HG03520 (cell line): ENCODE results near the gene ADPRHL1.

Experiments used
- ATAC-seq: cut with Tn5 transposase; IDR thresholded peaks from one replicate; pipeline ENCODE4 v1.9.1; 2021; ENCODE audit warnings: mild to moderate bottlenecking, moderate library complexity; ENCODE audit not compliant: unreplicated experiment

The ADPRHL1 gene

DNA sequence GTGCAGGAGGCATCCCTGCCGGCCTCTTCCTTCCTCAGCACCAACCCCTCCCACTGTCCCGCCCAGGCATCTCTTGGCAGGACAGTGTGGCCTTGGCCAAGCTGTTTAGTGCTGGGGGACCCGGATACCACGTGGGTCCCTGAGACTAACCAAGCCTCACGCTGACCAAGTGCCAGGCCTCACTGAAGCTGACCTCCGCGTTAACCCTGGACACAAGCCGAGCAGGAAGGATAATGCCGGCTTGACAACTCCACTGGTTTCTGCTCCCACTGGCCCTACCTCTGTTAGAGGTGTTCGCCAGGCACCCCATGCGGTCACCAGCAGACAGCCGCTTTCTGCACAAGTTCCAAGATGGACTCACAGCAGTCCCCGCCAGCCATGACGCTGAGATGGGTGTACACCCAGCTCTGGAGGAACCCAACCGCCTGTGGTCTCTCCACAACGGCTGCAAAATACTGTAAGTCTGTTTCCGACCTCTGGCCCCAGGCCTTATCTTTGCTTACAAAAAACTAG lies 101.7 kb downstream of the ADPRHL1 start:
- ATAC-seq, result no peak

DNA sequence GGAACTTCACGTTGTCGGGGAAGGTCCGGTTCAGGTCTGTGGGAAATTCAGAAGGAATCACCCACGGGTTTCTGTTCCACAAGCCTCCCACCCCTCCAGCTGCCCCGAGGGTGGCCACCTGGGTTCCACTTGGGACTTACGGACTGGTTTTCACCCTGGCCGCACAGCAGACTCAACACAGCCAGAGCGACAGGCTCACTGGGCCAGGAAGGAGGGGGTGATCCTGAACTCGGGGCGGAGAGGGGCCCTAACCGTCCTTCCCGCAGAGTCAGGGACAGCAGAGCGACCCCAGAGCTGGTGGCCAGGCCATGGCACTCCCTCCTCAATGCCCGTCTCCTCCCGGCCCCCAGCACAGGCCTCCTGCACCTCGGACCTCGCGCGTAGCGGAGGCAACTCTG lies 102.4 kb downstream of the ADPRHL1 start:
- no peak for ATAC-seq

DNA sequence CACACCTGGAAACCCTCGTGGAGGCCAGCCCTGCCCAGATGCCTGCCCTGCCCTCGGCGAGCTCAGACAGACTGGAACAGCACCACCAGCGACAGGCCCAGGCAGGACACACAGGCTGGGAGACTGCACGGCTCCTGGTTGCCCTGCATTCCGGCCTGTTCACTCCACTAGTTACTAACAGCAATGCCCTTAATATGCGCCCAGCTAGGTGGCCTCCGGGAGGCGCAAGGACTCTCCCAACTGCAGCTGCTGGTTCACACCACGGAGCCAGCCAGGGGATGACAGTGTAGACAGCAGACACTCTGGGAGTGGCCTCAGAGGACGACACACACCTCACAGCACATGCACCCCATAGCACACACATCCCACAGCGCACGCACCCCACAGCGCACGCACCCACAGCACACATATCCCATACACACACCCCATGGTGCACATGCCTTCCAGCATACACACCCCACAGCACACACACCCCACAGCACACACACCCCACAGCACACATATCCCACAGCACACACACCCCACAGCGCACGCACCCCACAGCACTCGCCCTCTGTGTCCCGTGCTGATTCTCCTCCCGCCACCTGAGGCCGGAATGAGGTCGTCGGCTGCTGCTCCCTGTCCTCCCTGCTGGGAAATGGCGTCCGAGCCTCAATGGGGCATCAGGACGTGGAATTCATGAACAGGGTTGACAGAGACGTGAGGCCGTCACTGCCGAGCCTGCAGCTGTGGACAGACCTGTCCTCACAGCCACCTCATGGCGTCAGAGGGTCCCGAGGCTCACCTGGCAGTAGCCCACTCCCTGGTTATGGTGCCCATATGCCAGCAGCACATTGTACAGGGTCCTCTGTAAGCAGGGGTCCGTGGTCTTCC lies 103.0 kb downstream of the ADPRHL1 start:
- ATAC-seq, result no peak
